UCSD-AML1 (cell line): ENCODE results near the gene SCO2.

ENCODE experiments used
- DNase-seq: peaks from one replicate; lab custom pipeline; 2025; ENCODE audit not compliant: unreplicated experiment; lab: John Stamatoyannopoulos, UW

Gene SCO2

GRCh38 chr22:50503475-50504145 is 21.8 kb downstream of the SCO2 start:
- DNase-seq: no peak

DNA sequence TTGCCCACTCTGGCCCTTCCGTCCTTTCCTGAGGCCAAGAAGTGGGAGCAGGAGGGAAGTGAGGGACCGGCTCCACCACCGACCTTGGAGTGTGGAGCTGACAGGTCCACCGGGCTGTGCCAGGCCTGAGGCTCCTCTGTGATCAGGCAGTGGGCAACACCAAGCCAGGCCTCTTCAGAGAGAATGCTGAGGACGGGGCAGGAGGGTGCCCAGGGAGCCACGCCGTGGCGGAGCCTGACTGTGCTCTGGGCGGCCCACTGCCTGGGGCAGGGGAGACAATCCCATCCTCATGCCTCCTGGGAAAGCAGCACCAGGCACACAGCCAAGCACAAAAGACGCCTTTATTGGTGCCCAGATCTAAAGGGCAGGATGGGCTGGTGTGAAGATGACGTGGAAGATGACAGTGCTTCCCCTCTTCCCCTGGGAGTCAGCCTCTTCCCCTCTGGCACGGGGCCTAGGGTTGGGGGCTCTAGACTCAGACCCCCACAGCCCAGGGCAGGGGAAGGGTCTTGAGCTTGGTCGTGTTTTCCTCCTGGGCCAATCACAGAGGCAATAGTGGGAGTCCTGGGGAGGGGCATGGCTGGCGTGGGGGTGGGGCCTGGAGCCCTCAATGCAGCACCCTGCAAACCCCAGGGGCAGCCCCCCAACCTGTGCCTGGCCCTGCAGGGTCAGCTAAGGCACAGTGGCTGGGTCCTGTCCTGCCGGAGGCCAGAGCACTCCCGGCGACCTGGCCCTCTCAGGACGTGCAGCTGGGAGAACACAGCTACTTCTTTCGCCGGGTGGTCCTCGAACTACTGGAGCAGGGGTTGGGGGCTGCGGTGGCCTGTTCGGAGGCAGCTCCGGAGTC is 22.5 kb downstream of the SCO2 start:
- DNase-seq: no peak

- no peak for DNase-seq
These were observed 23.3 kb downstream of the SCO2 start for GRCh38 chr22:50502096-50502495.

DNA sequence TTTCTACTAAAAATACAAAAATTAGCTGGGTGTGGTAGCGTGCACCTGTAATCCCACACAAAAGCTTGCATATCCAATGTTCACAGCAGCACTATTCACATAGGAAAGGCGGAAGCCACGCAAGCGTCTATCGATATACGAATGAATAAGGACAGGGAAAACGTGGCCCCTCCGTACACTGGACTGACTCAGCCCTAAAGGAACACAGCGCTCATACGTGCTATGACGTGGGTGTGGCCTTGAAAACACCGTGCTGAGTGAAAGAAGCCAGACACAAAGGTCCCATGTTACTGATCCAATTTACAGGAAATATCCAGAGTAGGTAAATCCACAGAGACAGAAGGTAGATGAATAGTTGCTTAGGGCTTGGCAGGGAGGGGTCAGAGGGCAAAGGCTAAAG is 24.9 kb downstream of the SCO2 start:
- DNase-seq: no peak

DNA sequence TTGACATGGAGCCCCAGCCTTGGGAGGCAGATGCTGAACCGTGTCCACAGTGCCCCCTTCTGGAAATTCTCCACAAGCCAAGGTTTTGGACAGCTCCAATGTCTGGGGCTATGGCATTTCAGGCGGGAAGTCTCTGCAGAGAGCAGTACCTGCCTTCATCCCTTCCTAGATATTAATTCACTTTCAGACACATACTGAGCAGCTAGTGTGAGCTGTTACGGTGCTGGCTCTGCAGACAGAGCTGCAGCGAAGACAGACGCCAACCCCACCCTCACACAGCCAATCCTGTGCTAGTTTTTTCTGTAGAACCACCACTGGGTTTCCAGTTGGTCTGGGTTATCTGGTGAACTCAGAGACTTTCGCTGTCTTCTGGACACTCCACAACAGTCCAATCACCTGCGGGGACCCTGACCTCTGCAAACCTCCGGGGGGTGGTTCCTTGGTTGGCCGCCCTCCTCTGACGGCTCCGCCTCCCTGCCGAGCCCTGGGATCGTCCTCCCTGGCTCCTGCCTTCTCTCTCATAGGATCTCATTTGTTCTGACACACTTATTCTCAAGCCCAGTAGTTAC is 27.0 kb downstream of the SCO2 start:
- DNase-seq: peak; percentile 64

DNA sequence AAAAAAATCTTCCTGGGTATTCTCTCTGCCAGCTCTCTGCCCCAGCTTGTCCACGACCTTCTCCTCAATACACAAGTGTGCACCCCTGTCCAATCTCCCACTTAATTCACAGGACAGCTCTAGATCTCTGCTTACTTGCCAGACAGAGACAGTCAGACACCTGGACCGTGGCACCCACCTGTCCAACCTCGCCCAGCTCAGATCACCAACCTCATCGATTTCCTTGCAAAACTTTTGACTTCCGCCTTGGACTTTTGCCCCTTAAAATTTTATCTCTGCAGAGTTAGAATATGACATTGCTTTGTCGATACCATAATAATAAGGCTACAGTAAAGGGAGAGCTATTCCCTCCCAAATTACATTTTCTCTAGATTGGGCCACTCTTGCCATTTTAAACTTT is 28.3 kb downstream of the SCO2 start:
- no peak for DNase-seq

DNA sequence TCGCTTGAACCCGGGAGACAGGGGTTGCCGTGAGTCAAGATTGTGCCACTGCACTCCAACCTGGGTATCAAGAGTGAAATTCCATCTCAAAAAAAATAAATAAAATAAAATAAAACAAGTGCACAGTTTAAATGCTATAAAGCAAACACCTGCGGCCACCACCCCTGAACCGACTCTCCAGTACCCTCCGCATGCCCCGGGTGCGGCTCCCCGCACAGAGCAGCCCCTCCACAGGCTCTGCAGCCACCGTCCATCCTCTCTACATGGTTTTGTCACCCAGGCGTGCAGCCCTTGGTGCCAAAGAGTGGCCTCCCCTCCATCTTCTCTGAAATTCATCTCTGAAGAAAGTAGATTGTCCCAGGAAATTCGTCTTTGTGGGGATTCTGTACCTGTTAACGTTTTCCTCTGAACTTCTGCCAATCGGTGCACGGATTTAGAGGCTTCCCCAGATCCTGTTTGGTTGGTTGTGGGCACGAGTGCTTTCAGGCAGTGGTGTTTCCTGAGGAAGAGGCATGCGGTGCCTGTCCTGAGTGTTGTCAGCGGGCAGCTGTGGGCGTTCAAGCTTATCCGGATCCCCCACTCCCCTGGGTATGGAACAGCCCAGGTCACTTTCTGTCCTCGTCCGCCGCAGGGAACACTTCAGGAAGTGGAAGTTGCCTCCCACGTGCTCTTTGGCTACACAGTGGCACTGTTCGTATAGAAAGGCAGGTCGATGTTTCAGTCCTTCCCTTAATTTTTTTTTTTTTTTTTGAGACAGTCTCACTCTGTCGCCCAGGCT is 34.7 kb downstream of the SCO2 start:
- peak; percentile 78 for DNase-seq

- DNase-seq: no peak
These were observed 35.8 kb downstream of the SCO2 start for GRCh38 chr22:50489363-50490243.

GRCh38 chr22:50488886-50489285 is 36.5 kb downstream of the SCO2 start:
- DNase-seq: no peak

DNA sequence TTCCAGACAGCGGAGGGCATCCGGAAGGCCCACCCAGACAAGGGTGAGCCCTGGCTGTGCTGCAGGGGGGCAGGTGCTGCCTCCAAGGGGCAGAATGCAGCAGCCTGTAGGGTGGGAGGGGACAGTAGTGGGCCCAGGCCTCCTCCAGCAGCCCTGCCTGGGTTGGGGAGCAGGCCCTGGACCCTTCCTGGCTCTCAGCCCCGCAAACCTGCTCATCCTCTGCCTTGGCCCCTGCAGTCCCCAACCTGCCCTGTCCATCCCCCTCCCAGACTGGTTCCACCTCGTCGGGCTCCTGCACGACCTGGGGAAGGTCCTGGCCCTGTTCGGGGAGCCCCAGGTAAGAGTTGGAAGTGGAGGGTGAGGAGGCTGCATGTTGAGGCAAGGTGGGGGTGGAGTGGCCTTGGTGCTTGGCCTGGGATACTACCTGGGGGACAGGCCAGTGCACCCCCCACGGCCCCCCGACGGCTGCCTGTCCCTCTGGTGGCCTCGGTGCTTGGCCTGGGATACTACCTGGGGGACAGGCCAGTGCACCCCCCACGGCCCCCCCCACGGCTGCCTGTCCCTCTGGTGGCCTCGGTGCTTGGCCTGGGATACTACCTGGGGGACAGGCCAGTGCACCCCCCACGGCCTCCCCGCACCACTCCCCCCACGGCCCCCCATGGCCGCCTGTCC is 37.3 kb downstream of the SCO2 start:
- no peak for DNase-seq

DNA sequence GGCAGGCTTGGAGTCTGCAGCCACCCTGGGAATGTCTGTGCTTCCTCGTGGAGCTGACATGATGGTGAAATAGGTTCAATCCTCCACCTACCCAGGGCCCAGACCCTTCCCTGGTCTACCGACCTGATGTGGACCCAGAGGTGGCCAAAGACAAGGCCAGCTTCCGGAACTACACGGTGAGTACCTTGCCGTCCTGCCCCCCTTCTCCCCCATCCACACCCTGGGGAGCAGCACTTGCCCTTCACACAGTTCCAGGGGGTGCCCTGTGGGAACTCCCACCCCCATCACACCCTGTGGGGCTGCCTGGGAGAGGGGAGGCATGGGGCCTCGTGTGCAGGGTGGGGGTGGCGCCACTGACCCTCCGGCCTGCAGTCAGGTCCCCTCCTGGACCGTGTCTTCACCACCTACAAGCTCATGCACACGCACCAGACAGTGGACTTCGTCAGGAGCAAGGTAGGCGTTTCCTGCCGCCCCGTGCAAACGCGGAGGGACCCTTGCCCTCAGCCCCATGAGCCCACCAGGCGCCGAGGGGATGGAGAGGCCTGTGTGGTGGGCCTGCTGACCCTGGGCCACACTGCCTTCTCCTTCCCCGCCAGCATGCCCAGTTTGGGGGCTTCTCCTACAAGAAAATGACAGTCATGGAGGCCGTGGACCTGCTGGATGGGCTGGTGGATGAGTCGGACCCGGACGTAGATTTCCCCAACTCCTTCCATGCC is 38.0 kb downstream of the SCO2 start:
- no peak for DNase-seq

GRCh38 chr22:50486561-50487289 is 38.7 kb downstream of the SCO2 start, which contains the start of gene MIOX:
TSS of gene MIOX (plus strand) at chr22:50486859. CDS start at chr22:50486898, 39 bp downstream.
- DNase-seq: no peak

DNA sequence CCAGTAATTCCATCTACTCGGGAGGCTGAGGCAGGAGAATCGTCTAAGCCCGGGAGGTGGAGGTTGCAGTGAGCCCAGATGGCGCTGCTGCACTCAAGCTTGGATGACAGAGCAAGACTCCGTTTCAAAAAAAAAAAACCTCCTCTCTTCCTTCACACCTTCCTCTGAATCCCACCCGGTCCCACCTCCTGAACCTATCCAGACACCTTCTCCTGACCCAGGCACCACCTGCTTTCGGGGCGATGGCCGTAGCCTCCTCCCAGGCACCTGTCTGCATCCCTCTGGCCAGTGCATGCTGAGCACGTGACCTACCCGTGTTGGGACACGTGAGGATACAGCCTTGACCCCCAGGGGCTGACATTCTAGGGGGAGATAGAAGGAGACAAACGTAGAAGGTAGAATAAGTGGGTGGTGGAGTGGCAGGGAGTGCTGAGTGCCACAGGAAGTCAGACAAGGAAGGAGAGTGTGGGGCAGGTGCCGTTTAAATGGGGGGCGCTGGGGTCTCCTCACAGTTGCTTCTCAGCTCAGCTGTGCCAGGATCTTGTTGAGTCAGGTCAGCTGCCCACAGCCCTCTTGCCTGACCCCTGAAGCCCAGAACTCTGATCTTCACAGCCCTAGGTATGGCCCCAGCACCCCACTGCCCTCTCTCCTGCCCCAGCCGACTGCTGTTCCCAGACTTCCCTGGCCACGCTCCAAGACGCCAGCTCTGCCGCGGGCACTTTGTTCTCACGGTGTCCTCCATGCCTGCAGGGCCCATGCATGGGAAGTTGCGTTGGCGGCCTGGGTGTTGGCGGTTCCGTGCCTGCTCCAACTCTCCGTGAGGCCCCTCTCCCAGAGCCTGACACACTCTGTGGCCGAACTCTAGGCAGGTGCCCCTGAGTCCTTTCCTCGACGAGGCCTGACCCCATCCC is 39.9 kb downstream of the SCO2 start:
- DNase-seq: no peak

- no peak for DNase-seq
These were observed 41.2 kb downstream of the SCO2 start for GRCh38 chr22:50483977-50484853.

DNA sequence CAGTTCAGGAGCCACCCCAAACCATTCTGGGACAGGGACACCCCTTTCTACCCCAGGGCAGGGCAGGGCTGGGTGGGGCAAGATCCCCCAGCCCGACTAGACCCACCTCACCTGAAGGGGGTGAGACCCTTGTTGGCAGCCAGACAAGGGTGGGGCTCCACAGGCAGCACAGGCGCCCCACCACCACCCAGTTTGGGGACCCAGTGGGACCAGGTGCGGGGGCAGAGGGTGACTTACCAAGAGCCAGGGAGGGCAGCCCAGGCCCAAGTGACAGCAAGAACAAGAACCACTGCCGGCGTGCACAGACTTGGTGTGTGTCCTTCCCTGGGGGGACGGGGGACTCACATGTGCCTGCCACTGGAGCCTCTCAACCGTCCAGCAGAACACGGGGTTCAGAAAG is 41.8 kb downstream of the SCO2 start:
- DNase-seq: no peak

DNA sequence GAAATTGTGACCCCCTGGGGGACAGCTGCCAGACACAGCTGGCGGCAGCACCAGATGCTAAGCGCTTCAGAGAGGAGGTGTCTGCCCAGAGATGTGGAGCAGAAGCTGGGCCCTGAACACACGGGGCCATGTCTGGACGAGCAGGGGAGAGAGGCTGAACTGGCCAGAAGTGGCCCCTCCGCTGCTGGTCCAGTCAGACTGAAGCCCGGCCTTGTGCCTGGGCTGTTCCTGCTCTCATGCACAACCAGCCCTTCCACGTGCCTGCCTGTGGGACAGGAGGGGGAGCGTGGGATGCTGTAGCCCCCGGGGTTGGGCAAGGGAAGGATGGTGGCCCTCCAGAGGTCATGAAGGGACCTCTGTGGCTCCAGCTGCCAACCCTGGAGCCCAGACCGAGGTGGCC is 42.3 kb downstream of the SCO2 start:
- no peak for DNase-seq
